GM18907 (cell line): ENCODE data around the gene ABHD17C.
"Not testable (repeated sequence)": the region's sequence is repeated elsewhere in the genome, so short reads cannot be mapped to it uniquely, and the experiment has no call there.

Experiments used
- ATAC-seq: cut with Tn5 transposase; IDR thresholded peaks from one replicate; pipeline ENCODE4 v1.9.1; 2021; ENCODE audit warnings: mild to moderate bottlenecking, moderate library complexity; ENCODE audit not compliant: unreplicated experiment

The ABHD17C gene

GRCh38 chr15:80695099-80695910 is at the start of gene ABHD17C:
Gene ABHD17C (plus strand): TSS chr15:80695310. CDS start chr15:80695430, 120 bp downstream.
- ATAC-seq: peak; percentile 76

GRCh38 chr15:80645494-80646065 is 49.5 kb upstream of the ABHD17C start:
- ATAC-seq: no peak

- not testable (repeated sequence) for ATAC-seq
These were observed 47.7 kb upstream of the ABHD17C start for GRCh38 chr15:80647424-80647823.

GRCh38 chr15:80654299-80654698 is 40.8 kb upstream of the ABHD17C start:
- no peak for ATAC-seq

- no peak for ATAC-seq
These were observed 35.7 kb upstream of the ABHD17C start for GRCh38 chr15:80659375-80659774.

- ATAC-seq: no peak
These were observed 35.0 kb upstream of the ABHD17C start for GRCh38 chr15:80660119-80660518.

- ATAC-seq: no peak
These were observed 33.0 kb upstream of the ABHD17C start for GRCh38 chr15:80662129-80662528.

- no peak for ATAC-seq
These were observed 32.2 kb upstream of the ABHD17C start for GRCh38 chr15:80662757-80663553.

GRCh38 chr15:80665151-80665550 is 30.0 kb upstream of the ABHD17C start:
- ATAC-seq: no peak

- ATAC-seq: no peak
These were observed 27.2 kb upstream of the ABHD17C start for GRCh38 chr15:80667936-80668335.

GRCh38 chr15:80668546-80669236 is 26.4 kb upstream of the ABHD17C start:
- ATAC-seq: no peak

GRCh38 chr15:80669663-80670273 is 25.3 kb upstream of the ABHD17C start:
- ATAC-seq: no peak

- peak; percentile 42 for ATAC-seq
These were observed 21.4 kb upstream of the ABHD17C start for GRCh38 chr15:80673561-80674244.

- ATAC-seq: peak; percentile 76
These were observed 20.9 kb upstream of the ABHD17C start for GRCh38 chr15:80674245-80674614.

GRCh38 chr15:80677041-80677440 is 18.1 kb upstream of the ABHD17C start:
- ATAC-seq: no peak

- no peak for ATAC-seq
These were observed 15.8 kb upstream of the ABHD17C start for GRCh38 chr15:80679167-80679803.

- no peak for ATAC-seq
These were observed 15.3 kb upstream of the ABHD17C start for GRCh38 chr15:80679804-80680175.

- no peak for ATAC-seq
These were observed 12.9 kb upstream of the ABHD17C start for GRCh38 chr15:80682201-80682600.

- ATAC-seq: no peak
These were observed 10.4 kb upstream of the ABHD17C start for GRCh38 chr15:80684697-80685096.

GRCh38 chr15:80685628-80686027 is 9.5 kb upstream of the ABHD17C start:
- no peak for ATAC-seq
